Fibroblast of villous mesenchyme (primary cell): ENCODE results near the gene TCEA3. TPM values are rescaled to one million over a fixed set of nuclear protein-coding genes. Genes with fewer than 3 reads are reported as not detected.

Source experiments
- DNase-seq: peaks from one replicate; pipeline ENCODE4 v3.0.0-alpha.2; 2010; ENCODE audit warnings: low read depth
- H3K4me3 ChIP-seq: 2 replicates; pipeline ENCODE4 v1.5.1; 2011; ENCODE audit warnings: low read depth, mild to moderate bottlenecking, low read length
- CTCF ChIP-seq: IDR thresholded peaks from 2 replicates; pipeline ENCODE4 v1.5.1; 2012; ENCODE audit warnings: low read depth, mild to moderate bottlenecking, low read length; ENCODE audit not compliant: insufficient read depth
- total RNA-seq: library from RNA; depleted of rRNA; stranded (reverse); fragments of >200 nt; gene quantifications from 2 replicates; pipeline ENCODE4 v1.2.3, GENCODE V29; 2012

The TCEA3 gene
- total RNA-seq, 1 donor: 8.6 TPM

- no peak overlapping the region for H3K4me3 ChIP-seq
- DNase-seq: no peak
- TF ChIP-seq CTCF: no peak
Measured at GRCh38 chr1:23362218-23362713, 62.3 kb downstream of the TCEA3 start.

GRCh38 chr1:23358310-23358875, 66.2 kb downstream of the TCEA3 start:
- DNase-seq: no peak
- no peak overlapping the region for H3K4me3 ChIP-seq
- TF ChIP-seq CTCF: no peak

GRCh38 chr1:23357138-23357908, 67.2 kb downstream of the TCEA3 start:
- H3K4me3 ChIP-seq: no peak overlapping the region
- TF ChIP-seq CTCF: no peak
- no peak for DNase-seq

GRCh38 chr1:23356471-23357137, 67.9 kb downstream of the TCEA3 start:
- no peak for DNase-seq
- TF ChIP-seq CTCF: no peak
- H3K4me3 ChIP-seq: no peak overlapping the region

GRCh38 chr1:23354245-23354644, 70.3 kb downstream of the TCEA3 start:
- no peak overlapping the region for H3K4me3 ChIP-seq
- DNase-seq: no peak
- TF ChIP-seq CTCF: peak; percentile 18

GRCh38 chr1:23352096-23352695, 72.4 kb downstream of the TCEA3 start:
- no peak overlapping the region for H3K4me3 ChIP-seq
- TF ChIP-seq CTCF: no peak
- no peak for DNase-seq
